SH-SY5Y (cell line): ENCODE data around the gene ANKRD22.

Experiments
- GATA2 ChIP-seq: IDR thresholded peaks from 2 replicates; pipeline ENCODE4 v1.6.1; 2011; ENCODE audit warnings: mild to moderate bottlenecking, low read depth, low read length
- GATA3 ChIP-seq: IDR thresholded peaks from 2 replicates; pipeline ENCODE4 v1.6.1; 2011; ENCODE audit warnings: low read depth, mild to moderate bottlenecking, low read length, moderate library complexity

Gene ANKRD22

DNA sequence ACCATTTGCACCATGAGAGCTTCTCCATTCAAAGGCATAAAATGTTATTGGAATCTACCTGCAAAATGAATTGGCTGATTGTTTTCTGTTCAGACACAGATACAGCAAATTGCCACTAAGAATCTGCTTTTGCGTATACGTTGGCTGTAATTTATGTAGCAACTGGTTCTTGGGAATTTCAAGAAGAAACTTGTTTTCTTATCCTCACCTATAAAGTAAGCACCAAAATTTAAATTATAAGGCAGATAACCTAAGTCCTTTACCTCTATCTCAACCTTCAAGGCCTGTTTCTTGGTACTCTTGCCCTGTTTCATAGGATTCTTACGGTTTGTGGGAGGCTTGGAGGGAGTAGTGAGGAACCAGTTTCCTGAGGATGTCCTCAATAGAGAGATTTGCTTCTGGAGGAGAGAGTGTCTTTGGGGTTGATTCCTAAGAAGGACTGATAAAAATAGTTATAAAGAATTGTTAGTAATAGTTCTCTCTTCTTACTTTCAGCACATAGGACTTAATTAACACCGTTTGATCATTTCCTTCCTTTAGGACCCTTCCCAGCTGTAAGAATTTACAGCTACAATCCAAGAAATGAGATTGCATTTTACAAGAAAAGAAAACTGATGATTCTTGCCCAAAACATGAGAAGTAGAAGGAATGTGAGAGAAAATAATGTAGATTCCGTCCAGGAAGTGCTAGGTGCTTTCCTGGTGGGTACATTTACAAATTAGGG, 30.4 kb upstream of the ANKRD22 start:
- TF ChIP-seq GATA2: no peak
- TF ChIP-seq GATA3: no peak

GRCh38 chr10:88881320-88881719, 29.7 kb upstream of the ANKRD22 start:
- TF ChIP-seq GATA3 (no peak), GATA2 (no peak)

- TF ChIP-seq GATA2 (no peak), GATA3 (no peak)
Measured at GRCh38 chr10:88880282-88881076, 28.8 kb upstream of the ANKRD22 start.

GRCh38 chr10:88879534-88880281, 28.1 kb upstream of the ANKRD22 start, which contains the start of gene STAMBPL1:
STAMBPL1 (plus strand) TSS chr10:88880245; CDS start chr10:88901709, 21,464 bp downstream.
- TF ChIP-seq GATA2 (no peak), GATA3 (no peak)

DNA sequence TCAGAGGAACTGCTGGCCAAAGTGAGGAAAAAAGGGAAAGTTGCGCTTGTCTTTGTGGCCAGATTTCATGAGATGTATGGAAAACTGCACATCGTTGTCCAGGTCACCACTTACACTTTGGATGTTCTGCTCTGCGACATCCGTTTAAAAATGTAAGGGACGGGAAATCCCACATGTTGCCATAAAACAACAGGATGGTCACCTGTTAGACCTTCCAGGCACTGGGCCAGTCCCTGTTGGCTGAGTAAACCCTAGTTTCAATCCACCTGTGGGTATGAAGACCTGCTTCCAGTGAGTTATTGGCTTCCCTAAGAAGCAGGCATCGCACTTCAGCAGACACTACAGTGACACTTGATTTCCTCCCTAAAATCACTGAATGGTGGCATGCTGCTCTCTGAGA, 25.7 kb upstream of the ANKRD22 start:
- no peak for TF ChIP-seq GATA3
- TF ChIP-seq GATA2: no peak

DNA sequence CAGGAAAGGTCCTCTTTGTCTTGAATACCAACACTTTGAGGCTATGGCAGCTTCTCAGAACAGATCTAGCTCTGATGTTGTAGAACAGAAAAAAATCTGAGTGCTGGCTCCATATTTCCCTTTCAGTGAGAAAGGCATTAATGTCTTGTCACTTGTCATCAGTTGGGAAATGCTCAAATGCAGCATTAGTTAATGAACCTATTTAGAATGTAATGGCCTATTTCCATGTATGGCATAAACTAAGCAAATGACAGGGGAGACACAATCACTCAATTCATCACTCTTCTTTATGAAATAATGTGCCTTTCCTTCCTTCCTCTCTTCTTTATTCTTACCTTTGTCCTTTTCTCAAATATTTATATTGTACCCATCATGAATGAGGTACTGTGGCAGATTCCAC, 23.4 kb upstream of the ANKRD22 start:
- TF ChIP-seq GATA3: no peak
- TF ChIP-seq GATA2: no peak

DNA sequence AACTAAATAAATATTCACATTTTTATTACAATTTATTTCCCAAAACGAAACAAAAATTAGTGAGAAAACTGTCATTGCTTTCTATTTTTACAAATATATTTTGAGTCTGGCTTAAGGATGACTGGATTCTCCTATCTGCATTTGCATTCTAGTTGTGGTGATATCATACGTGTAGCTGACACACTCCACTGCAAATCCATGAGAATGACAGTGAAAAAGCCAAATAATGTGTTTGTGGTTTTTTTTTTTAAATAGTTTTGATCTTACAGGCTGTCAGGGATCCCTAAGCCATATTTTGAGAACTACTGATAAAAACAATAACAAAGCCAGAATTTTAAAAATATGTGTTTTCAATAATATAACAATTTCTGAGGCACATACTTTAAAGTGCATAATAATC, 22.6 kb upstream of the ANKRD22 start:
- TF ChIP-seq GATA3 (no peak), GATA2 (no peak)

- TF ChIP-seq GATA3 (no peak), GATA2 (no peak)
Measured at GRCh38 chr10:88873757-88874156, 22.1 kb upstream of the ANKRD22 start.

GRCh38 chr10:88870089-88870488, 18.4 kb upstream of the ANKRD22 start:
- TF ChIP-seq GATA2 (no peak), GATA3 (no peak)

DNA sequence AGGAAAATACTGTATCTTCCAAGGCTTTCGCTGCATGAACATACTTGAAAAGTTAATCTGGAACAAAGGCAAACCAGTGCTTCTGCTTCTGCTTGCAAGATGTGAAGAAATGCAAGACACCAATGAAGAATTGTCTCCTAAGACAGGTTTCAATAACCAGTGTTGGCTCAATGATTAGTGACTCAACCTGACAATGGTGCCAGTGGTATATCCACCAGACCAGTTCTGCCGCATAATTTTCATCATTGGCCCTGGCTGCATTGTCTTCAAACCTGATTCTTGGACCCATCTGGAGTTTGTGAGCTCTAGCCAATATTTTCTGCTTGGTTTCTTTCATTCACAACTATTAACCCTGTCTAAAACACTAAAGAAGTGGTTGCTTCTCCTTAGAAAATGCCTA, 14.8 kb upstream of the ANKRD22 start:
- TF ChIP-seq GATA2 (no peak), GATA3 (no peak)

GRCh38 chr10:88865281-88865876, 13.7 kb upstream of the ANKRD22 start:
- TF ChIP-seq GATA3 (no peak), GATA2 (no peak)

- TF ChIP-seq GATA2 (no peak), GATA3 (no peak)
Measured at GRCh38 chr10:88861036-88861435, 9.4 kb upstream of the ANKRD22 start.

DNA sequence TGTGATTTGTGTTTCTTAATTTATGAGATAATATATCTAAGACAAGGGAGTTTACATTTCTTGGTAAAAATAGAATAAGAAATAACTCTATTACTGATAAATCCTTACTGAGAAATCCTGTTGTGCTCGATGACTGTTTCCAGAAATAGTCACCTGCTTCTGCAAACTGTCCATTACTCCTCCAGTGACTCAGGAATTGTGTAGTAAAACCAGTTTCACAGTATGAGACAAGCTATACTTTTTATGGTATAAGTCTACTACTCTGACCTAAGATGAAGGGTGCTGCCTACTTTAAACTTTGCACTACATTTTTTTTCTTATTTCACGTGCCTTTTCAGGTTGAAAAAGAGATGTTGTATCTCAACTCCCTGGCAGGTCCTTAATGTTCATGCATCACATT, 6.8 kb upstream of the ANKRD22 start:
- no peak for TF ChIP-seq GATA2
- TF ChIP-seq GATA3: no peak

DNA sequence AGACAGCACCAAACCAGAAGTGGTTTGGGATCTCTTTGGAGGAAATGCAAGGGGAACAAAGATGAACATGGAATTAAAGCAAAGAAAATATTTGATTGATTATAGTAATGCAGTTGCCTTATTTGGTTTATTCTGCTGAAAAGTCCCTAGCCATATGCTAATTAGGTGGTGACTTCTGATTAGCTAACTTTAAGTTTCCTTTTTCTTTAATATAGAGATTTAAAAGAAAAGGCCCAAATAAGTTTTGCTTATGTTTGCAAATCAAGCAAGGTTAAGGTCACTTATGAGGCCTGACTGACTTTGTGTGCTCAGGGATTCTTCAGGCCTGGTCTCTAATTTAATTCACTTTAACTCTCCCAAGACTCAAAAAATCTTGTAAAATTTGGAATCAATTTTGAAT, 6.2 kb upstream of the ANKRD22 start:
- TF ChIP-seq GATA3: no peak
- no peak for TF ChIP-seq GATA2
